Measurements from ENCODE around the gene PRDM16. TPM values are rescaled to one million over a fixed set of nuclear protein-coding genes. Genes with fewer than 3 reads are reported as not detected.
A peak's percentile ranks its signal among the peaks of the same experiment; 100 is the strongest.

The PRDM16 gene
- total RNA-seq, 1 experiment from 2014 or later: 1.6 TPM

GRCh38 chr1:3321559-3322449, 252.8 kb downstream of the PRDM16 start (continued):
- TF ChIP-seq, protein P1, sequence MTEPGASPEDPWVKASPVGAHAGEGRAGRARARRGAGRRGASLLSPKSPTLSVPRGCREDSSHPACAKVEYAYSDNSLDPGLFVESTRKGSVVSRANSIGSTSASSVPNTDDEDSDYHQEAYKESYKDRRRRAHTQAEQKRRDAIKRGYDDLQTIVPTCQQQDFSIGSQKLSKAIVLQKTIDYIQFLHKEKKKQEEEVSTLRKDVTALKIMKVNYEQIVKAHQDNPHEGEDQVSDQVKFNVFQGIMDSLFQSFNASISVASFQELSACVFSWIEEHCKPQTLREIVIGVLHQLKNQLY (CRISPR knock-in tag; IDR thresholded peaks at IDR 0.05): no peak
- TF ChIP-seq ESRRA (CRISPR knock-in tag; IDR thresholded peaks at IDR 0.05; ENCODE audit: borderline replicate concordance) (no peak), CREM (CRISPR knock-in tag; IDR thresholded peaks at IDR 0.05) (no peak), SMAD3 (CRISPR knock-in tag; IDR thresholded peaks at IDR 0.05; ENCODE audit: borderline replicate concordance) (no peak), NFE2L1 (CRISPR knock-in tag; IDR thresholded peaks at IDR 0.05) (no peak)

DNA sequence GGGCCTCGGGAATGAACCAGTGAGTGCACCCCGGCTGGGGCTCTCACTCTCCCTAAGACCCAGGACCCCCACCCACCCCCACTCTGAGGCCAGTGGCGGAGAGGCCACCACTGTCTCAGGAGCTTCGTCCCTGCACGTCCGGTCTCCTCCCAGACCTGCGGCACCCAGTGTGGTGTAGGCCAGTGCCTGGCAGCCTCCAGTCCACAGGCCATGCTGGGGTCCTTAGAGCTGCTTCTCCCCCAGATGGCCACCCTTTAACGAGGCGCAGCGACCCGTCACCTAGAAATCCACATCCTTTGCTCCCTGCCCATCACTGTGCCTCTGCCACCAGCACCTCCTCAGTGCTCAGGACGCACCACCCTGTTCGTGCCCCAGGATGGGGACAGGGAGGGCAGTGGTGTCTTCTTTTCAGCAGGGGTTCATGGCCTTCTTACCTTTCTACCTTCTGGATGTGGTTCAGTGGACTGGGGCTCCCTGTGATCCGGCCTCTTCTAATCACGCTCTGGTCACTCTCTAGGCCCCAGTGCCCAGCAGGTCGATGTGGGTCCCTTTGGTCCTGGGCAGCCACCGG, 253.5 kb downstream of the PRDM16 start:
- no peaks in the 10 kb centered on the region for H3K4me1 Mint-ChIP-seq
- peak overlapping the region; percentile 24; the same call in 1 of the 2 replicates for H3K27ac Mint-ChIP-seq
- CTCF ChIA-PET: no interaction called here
- no peaks in the 10 kb centered on the region for H3K36me3 Mint-ChIP-seq
- no peak overlapping the region for H3K4me3 Mint-ChIP-seq
- no peak for TF ChIP-seq AFF4 (CRISPR knock-in tag; IDR thresholded peaks at IDR 0.05; ENCODE audit: borderline replicate concordance)
- no peak for TF ChIP-seq ZNF121 (CRISPR knock-in tag; IDR thresholded peaks at IDR 0.05)
- no peak for TF ChIP-seq HMGXB4 (CRISPR knock-in tag; IDR thresholded peaks at IDR 0.05)
- TF ChIP-seq NR2C2 (CRISPR knock-in tag; IDR thresholded peaks at IDR 0.05): no peak
- no peak for TF ChIP-seq ZNF671 (CRISPR knock-in tag; IDR thresholded peaks at IDR 0.05)
- TF ChIP-seq RORB (CRISPR knock-in tag; IDR thresholded peaks at IDR 0.05): no peak
- H3K27me3 Mint-ChIP-seq (ENCODE audit: low read depth): no peaks in the 10 kb centered on the region
- POLR2A ChIA-PET: no interaction called here
- H3K9me3 Mint-ChIP-seq: no peaks in the 10 kb centered on the region
- DNase-seq (ENCODE audit: low spot score) (no peak), ATAC-seq (no peak)

DNA sequence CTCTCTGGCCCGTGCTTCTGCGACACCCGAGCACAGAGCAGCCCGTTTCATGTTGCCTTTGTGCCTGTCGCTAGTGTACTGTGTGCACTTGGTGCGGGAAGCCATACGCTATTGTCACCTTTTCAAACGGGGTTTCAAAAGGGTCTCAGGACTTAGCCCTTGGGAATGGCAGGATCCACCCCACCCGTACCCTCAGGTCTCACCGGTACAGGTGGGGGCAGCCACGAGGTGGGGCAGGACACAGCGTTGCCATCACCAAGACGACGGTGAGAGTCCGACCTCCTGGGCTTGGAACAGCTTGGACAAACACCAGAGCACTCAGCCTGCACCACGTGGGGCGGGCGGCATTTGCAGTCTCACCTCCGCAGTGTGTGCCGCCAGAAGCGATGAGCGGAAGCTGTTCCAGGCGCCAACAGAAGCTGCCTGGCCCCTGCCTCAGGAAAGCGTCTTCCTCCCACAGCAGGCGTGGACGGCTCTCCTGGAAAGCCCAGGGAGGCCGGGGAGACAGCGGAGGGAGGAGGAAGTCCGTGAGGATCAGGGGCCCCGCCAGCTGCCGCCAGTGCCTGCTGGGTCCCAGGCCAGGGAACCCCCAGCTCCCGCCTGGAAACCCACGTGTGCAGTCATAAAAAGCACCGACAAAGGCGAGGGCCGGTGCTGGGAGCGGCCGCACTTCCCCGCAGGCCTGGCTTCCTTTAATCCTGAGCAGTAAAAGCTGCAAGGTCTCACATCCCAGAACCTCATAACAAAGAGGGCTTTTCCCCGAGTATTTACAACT, 254.2 kb downstream of the PRDM16 start:
- no peaks in the 10 kb centered on the region for H3K9me3 Mint-ChIP-seq
- H3K27ac Mint-ChIP-seq: peak overlapping the region; percentile 24; the same call in 1 of the 2 replicates
- CTCF ChIA-PET: interaction anchor here (1.2 to 2.2 kb wide), 2 partner anchors 26 to 101 kb away, joined by 4 to 9 read pairs; no protein-coding TSS in a partner anchor
- POLR2A ChIA-PET: no interaction called here
- H3K4me1 Mint-ChIP-seq: no peaks in the 10 kb centered on the region
- DNase-seq (ENCODE audit: low spot score): no peak
- no peaks in the 10 kb centered on the region for H3K36me3 Mint-ChIP-seq
- ATAC-seq: no peak
- H3K4me3 Mint-ChIP-seq: no peak overlapping the region
- H3K27me3 Mint-ChIP-seq (ENCODE audit: low read depth): no peaks in the 10 kb centered on the region
- TF ChIP-seq PREB (CRISPR knock-in tag; IDR thresholded peaks at IDR 0.05; ENCODE audit: borderline replicate concordance) (no peak), ZNF423 (CRISPR knock-in tag; IDR thresholded peaks at IDR 0.05) (no peak), HMGA2 (CRISPR knock-in tag; IDR thresholded peaks at IDR 0.05) (no peak), SMAD4 (CRISPR knock-in tag; IDR thresholded peaks at IDR 0.05) (no peak), TCF7 (CRISPR knock-in tag; IDR thresholded peaks at IDR 0.05; ENCODE audit: low read depth) (no peak), ZNF281 (CRISPR knock-in tag; IDR thresholded peaks at IDR 0.05) (no peak)
